GM10266 (cell line): ENCODE measurements around the gene MCU.
"Not testable (repeated sequence)": the region's sequence is repeated elsewhere in the genome, so short reads cannot be mapped to it uniquely, and the experiment has no call there.

ENCODE experiments used
- DNase-seq: peaks from one replicate; pipeline ENCODE4 v3.0.0; 2012; ENCODE audit errors: extremely low spot score
- CTCF ChIP-seq: IDR thresholded peaks from 2 replicates; pipeline ENCODE4 v1.5.1; 2012; ENCODE audit warnings: mild to moderate bottlenecking, low read depth; ENCODE audit not compliant: control insufficient read depth, insufficient read depth; ENCODE audit errors: missing control alignments

MCU gene

GRCh38 chr10:72694476-72695369 lies 2.8 kb downstream of the MCU start:
- DNase-seq = peak; percentile 28
- peak; percentile 38 for TF ChIP-seq CTCF

- no peak for TF ChIP-seq CTCF
- DNase-seq = no peak
These were observed 3.6 kb downstream of the MCU start for GRCh38 chr10:72695496-72695895.

- DNase-seq = no peak
- TF ChIP-seq CTCF = no peak
These were observed 5.8 kb downstream of the MCU start for GRCh38 chr10:72697716-72698115.

GRCh38 chr10:72702465-72702864 lies 10.5 kb downstream of the MCU start:
- not testable (repeated sequence) for DNase-seq

GRCh38 chr10:72702868-72703581 lies 11.1 kb downstream of the MCU start:
- no peak for TF ChIP-seq CTCF
- DNase-seq = no peak

- no peak for TF ChIP-seq CTCF
- DNase-seq = no peak
These were observed 12.2 kb downstream of the MCU start for GRCh38 chr10:72704117-72704516.

- no peak for DNase-seq
- no peak for TF ChIP-seq CTCF
These were observed 17.1 kb downstream of the MCU start for GRCh38 chr10:72709041-72709440.

- no peak for DNase-seq
- no peak for TF ChIP-seq CTCF
These were observed 20.2 kb downstream of the MCU start for GRCh38 chr10:72712136-72712535.
